Natural killer cell (primary cell): ENCODE results near the gene TRIM9. TPM values are rescaled to one million over a fixed set of nuclear protein-coding genes. Genes with fewer than 3 reads are reported as not detected.

Source experiments
- ATAC-seq, 3 donors: fragments of 150-1000 bp in 2 of 3; fragments of 200-7000 bp in 1 of 3; cut with Tn5 transposase; 1 replicate in 1 of 3; 2 replicates in 2 of 3; pipeline ENCODE4 v1.10.0; 2021; ENCODE audit warnings: mild to moderate bottlenecking in 2 of 3, moderate library complexity in 2 of 3
- DNase-seq, 2 donors: peaks; one replicate each; pipeline versions ENCODE4 v3.0.0 to v3.0.0-alpha.2; 2013 to 2021; ENCODE audit warnings: mixed read lengths in 1 of 2
- H3K27ac ChIP-seq: one replicate; pipeline ENCODE4 v1.5.1; 2013; ENCODE audit warnings: mild to moderate bottlenecking, low read length
- H3K27me3 ChIP-seq: one replicate; pipeline ENCODE4 v1.6.1; 2013; ENCODE audit warnings: low read length; ENCODE audit not compliant: control insufficient read depth, insufficient read depth
- H3K36me3 ChIP-seq: one replicate; pipeline ENCODE4 v1.6.1; 2013; ENCODE audit warnings: low read length; ENCODE audit not compliant: control insufficient read depth, insufficient read depth
- H3K4me1 ChIP-seq: one replicate; pipeline ENCODE4 v1.6.1; 2013; ENCODE audit warnings: low read length; ENCODE audit not compliant: control insufficient read depth, insufficient read depth
- H3K4me3 ChIP-seq: one replicate; pipeline ENCODE4 v1.5.1; 2013; ENCODE audit warnings: low read length
- H3K9me3 ChIP-seq: one replicate; pipeline ENCODE4 v1.6.1; 2013; ENCODE audit warnings: low read length; ENCODE audit not compliant: control insufficient read depth, insufficient read depth
- H3K27ac Mint-ChIP-seq, 2 donors: one replicate each; pipeline ENCODE4 v1.8.0; 2022; ENCODE audit warnings: mild to moderate bottlenecking in 2 of 2, mixed read lengths in 2 of 2, moderate library complexity in 1 of 2
- H3K27me3 Mint-ChIP-seq, 2 donors: one replicate each; pipeline ENCODE4 v1.8.0; 2022; ENCODE audit warnings: low read depth in 2 of 2, mixed read lengths in 2 of 2
- H3K36me3 Mint-ChIP-seq: one replicate; pipeline ENCODE4 v1.8.0; 2022; ENCODE audit warnings: mixed read lengths
- H3K4me1 Mint-ChIP-seq, 2 donors: one replicate each; pipeline ENCODE4 v1.8.0; 2022; ENCODE audit warnings: mixed read lengths in 2 of 2
- H3K4me3 Mint-ChIP-seq: one replicate; pipeline ENCODE4 v1.8.0; 2022; ENCODE audit warnings: mild to moderate bottlenecking, moderate library complexity, mixed read lengths
- H3K9me3 Mint-ChIP-seq, 2 donors: one replicate each; pipeline ENCODE4 v1.8.0; 2022; ENCODE audit warnings: mixed read lengths in 2 of 2
- CTCF ChIP-seq: fragments of 200-600 bp; IDR thresholded peaks from one replicate; pipeline ENCODE4 v1.8.0; 2022; ENCODE audit warnings: antibody characterized with exemption
- WGBS: methylation state at CpG from one replicate; pipeline ENCODE4 v1.1.7; 2013; ENCODE audit warnings: missing lambda C conversion rate; ENCODE audit not compliant: insufficient coverage; 5-methylcytosine and 5-hydroxymethylcytosine counted together
- intact Hi-C: fragments of 100-400 bp; cut with micrococcal nuclease; formaldehyde crosslinking; loops from one replicate; pipeline ENCODE4 v1.14.2; 2022
- total RNA-seq, 4 donors: library from RNA; stranded (reverse); fragments of 120-200 nt in 1 of 4; gene quantifications; one replicate each; pipeline versions ENCODE4 v1.2.3 to v1.2.4, GENCODE V29; 2013 to 2022

Gene TRIM9
- total RNA-seq, 3 donors from 2014 or later (not counting 1 experiment from before 2014, with no cell fraction given): 0.25 to 0.40 (median 0.35) TPM

- no peak for TF ChIP-seq CTCF
- Histone ChIP-seq H3K36me3 (no peaks in the 10 kb centered on the region), H3K27me3 (no peaks in the 10 kb centered on the region), H3K9me3 (no peaks in the 10 kb centered on the region), H3K4me3 (no peak overlapping the region), H3K4me1 (no peaks in the 10 kb centered on the region), H3K27ac (no peak overlapping the region)
- H3K4me1 Mint-ChIP-seq: no peaks in the 10 kb centered on the region
- H3K36me3 Mint-ChIP-seq: no peaks in the 10 kb centered on the region
- peaks cover 0 to 3% of the 10 kb centered on the region in 2 donors for H3K27me3 Mint-ChIP-seq
- ATAC-seq (no peak), DNase-seq (no peak)
- H3K9me3 Mint-ChIP-seq: no peaks in the 10 kb centered on the region
- intact Hi-C loops: no loop called here
- H3K27ac Mint-ChIP-seq: no peak overlapping the region
- no peak overlapping the region for H3K4me3 Mint-ChIP-seq
Measured at GRCh38 chr14:51004352-51004800, 90.5 kb downstream of the TRIM9 start.

GRCh38 chr14:51002406-51002999 lies 92.4 kb downstream of the TRIM9 start:
- intact Hi-C loops: no loop called here
- no peak for TF ChIP-seq CTCF
- no peaks in the 10 kb centered on the region for H3K36me3 ChIP-seq
- no peaks in the 10 kb centered on the region for H3K27me3 ChIP-seq
- no peak overlapping the region for H3K27ac Mint-ChIP-seq
- no peaks in the 10 kb centered on the region for H3K4me1 Mint-ChIP-seq
- H3K4me1 ChIP-seq: no peaks in the 10 kb centered on the region
- H3K9me3 Mint-ChIP-seq: no peaks in the 10 kb centered on the region
- no peaks in the 10 kb centered on the region for H3K9me3 ChIP-seq
- ATAC-seq (no peak), DNase-seq (no peak)
- no peak overlapping the region for H3K27ac ChIP-seq
- WGBS: 94% methylated on average over 5 of the region's 5 CpGs
- no peaks in the 10 kb centered on the region for H3K36me3 Mint-ChIP-seq
- no peaks in the 10 kb centered on the region for H3K27me3 Mint-ChIP-seq
- H3K4me3 Mint-ChIP-seq: no peak overlapping the region
- no peak overlapping the region for H3K4me3 ChIP-seq

GRCh38 chr14:51000566-51000965 lies 94.3 kb downstream of the TRIM9 start:
- no peaks in the 10 kb centered on the region for H3K27me3 ChIP-seq
- H3K27ac Mint-ChIP-seq: no peak overlapping the region
- no peak for TF ChIP-seq CTCF
- ATAC-seq (no peak), DNase-seq (no peak)
- H3K4me1 Mint-ChIP-seq: no peaks in the 10 kb centered on the region
- intact Hi-C loops: no loop called here
- no peak overlapping the region for H3K4me3 Mint-ChIP-seq
- no peaks in the 10 kb centered on the region for H3K27me3 Mint-ChIP-seq
- H3K36me3 Mint-ChIP-seq: no peaks in the 10 kb centered on the region
- no peak overlapping the region for H3K4me3 ChIP-seq
- H3K36me3 ChIP-seq: no peaks in the 10 kb centered on the region
- H3K27ac ChIP-seq: no peak overlapping the region
- WGBS: 94% methylated on average over 9 of the region's 9 CpGs
- no peaks in the 10 kb centered on the region for H3K4me1 ChIP-seq
- H3K9me3 ChIP-seq: no peaks in the 10 kb centered on the region
- H3K9me3 Mint-ChIP-seq: no peaks in the 10 kb centered on the region

- Mint-ChIP-seq H3K36me3 (no peaks in the 10 kb centered on the region), H3K27ac (no peak overlapping the region), H3K4me3 (no peak overlapping the region), H3K9me3 (no peaks in the 10 kb centered on the region), H3K27me3 (no peaks in the 10 kb centered on the region), H3K4me1 (no peaks in the 10 kb centered on the region)
- Histone ChIP-seq H3K4me1 (no peaks in the 10 kb centered on the region), H3K9me3 (no peaks in the 10 kb centered on the region), H3K36me3 (no peaks in the 10 kb centered on the region), H3K27ac (no peak overlapping the region), H3K4me3 (no peak overlapping the region), H3K27me3 (no peaks in the 10 kb centered on the region)
- DNase-seq (no peak), ATAC-seq (no peak)
- WGBS: 97% methylated on average over 2 of the region's 2 CpGs
- no peak for TF ChIP-seq CTCF
- intact Hi-C loops: no loop called here
Measured at GRCh38 chr14:50999726-51000125, 95.2 kb downstream of the TRIM9 start.
